Measurements from ENCODE around the gene FGF14. TPM values are rescaled to one million over a fixed set of nuclear protein-coding genes. Genes with fewer than 3 reads are reported as not detected.
"Not testable (repeated sequence)": the region's sequence is repeated elsewhere in the genome, so short reads cannot be mapped to it uniquely, and the experiment has no call there.

The FGF14 gene
- total RNA-seq, 1 experiment from 2014 or later: 0.12 TPM

DNA sequence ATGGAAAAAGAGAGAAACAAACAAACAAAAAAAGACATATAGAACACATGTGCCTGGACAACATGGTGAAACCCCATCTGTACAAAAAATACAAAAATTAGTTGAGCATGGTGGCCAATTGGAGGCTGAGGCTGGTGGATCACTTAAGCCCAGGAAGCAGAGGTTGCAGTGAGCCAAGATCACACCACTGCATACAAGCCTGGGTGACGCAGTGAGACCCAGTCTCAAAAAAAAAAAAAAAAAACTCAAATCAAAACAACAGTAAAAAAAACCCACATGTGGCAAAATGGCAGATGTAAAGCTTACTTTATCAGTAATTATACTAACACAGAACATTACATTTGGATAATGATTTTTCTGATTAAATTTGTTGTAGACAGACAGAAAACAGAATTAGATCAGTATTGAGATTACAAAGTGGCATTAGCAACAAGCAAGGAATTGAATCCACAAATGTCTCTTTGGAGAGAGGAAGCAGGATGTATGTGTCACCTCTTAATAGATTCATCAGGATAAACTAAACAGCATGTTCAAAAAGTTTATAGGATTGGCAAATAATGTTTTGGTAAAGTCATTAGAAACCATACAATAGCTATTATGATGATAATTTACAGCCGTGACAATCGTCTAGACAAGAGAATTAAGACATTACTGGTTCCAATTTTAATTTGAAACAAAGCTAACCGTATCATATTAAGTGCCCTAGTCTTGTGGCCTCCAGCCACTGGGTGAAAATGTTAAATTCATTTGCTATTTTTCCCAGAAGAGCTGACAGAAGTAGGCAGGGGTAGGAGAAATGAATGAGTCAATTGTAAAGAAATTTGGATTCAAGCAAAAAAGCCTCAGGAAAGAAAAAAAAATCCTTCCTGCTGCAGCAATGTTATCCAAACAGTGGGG, 206.0 kb downstream of the FGF14 start:
- DNase-seq (ENCODE audit: low read depth): peak; percentile 85

DNA sequence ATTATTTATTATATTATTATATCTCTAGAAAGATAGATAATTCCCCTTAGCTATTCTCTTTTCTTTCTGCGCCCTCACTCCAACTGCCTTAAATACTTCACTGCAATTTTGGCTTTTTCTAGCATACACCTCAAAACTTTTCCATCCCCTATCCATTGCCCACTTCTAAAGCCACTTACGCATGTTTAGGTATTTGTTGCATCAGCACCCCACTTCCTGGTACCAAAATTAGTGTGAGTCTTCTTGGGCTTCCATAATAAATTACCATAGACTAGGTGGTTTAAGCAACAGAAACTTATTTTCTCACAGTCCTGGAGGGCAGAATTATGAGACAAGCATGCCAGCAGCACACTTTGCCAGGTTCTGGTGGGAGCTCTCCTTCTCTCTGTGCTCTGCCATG, 209.0 kb downstream of the FGF14 start:
- peak; percentile 24 for DNase-seq (ENCODE audit: low read depth)

DNA sequence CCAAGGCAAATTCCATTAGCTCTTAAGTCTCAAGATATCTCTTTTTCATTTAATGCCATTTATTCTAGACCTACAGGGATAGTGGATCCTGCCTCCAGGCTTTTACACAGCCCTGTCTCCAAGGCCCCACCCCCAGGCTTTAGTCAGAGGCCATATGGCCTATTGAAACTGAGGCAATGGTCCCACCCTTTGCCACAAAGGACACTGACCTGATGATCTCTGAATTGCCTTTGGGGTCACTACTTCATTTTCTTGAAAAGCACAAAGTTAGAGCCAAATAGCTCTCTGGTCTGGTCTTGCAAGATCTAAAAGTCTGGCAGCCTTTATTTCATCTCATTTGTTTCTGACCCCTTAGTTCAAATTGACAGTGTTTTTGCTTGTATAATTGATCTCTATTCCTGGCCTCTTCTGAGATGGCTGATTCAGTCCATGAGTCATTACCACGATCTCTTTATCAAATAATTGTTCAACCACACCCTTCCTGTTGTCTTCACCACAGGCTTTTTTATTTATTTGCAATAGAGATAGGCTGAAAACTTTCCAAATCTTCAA, 209.8 kb downstream of the FGF14 start:
- peak; percentile 94 for DNase-seq (ENCODE audit: low read depth)

DNA sequence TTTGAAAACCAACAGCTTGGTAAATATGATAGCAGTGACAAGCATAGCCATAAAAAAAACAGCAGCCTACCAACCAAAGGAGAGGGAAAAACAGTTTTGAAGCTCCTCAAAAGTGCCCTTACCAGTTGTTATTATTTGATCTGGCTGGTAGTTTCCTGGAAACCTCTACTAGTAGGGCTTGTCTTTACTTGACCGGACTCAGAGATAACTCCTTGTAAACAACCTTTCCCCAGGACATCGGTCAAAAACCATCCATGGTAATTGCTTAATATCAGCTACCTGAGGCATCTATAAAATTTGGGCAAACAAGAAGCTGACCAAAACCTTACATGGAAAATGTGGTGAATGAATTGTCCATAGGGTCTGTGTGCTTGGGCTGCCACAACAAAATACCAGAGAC, 210.9 kb downstream of the FGF14 start:
- no peak for DNase-seq (ENCODE audit: low read depth)

DNA sequence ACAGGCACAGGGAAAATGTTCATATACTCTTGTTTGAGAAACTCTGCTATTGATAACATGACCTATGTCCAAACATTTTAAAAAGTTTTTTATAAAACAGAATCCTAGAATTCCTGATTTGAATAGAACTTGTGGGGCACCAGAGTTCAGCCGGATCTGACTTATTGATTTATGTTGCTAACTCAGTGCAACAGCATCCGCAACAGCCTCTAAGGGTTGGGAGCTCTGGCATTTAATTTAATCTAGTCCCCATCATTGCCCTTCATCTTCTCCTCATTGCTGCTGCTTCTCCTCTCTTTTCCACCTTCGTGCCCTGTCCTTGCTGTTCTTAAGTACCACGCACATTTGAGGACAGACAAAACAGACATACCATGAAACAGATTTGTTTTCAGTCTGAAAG, 214.5 kb downstream of the FGF14 start:
- no peak for DNase-seq (ENCODE audit: low read depth)

DNA sequence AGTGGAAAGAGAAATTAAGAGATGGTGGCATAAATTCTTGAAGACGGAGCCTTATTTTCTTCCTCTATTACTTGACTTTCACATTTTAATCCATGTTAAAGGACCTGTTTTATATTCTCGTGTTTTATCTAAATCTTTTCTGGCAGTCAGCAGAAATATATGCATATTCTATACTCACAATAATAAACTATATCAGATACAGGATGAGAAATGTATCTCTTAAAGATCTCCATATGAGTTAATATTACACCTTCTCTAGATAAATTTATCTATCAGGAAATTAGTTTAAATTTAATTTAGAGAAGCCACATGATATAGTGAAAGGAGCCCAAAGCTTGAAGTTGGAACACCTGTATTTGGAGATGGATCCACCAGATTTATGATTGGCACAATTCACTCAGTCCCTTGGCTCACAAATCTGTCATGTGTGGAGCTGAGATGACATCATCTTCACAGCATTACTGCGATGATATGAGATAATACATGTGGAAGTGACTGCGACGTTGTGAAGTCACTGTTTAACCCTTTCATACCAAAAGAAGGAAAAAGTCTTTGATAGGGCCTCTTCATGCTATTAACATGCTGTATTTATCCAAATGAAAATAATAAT, 216.4 kb downstream of the FGF14 start:
- no peak for DNase-seq (ENCODE audit: low read depth)

DNA sequence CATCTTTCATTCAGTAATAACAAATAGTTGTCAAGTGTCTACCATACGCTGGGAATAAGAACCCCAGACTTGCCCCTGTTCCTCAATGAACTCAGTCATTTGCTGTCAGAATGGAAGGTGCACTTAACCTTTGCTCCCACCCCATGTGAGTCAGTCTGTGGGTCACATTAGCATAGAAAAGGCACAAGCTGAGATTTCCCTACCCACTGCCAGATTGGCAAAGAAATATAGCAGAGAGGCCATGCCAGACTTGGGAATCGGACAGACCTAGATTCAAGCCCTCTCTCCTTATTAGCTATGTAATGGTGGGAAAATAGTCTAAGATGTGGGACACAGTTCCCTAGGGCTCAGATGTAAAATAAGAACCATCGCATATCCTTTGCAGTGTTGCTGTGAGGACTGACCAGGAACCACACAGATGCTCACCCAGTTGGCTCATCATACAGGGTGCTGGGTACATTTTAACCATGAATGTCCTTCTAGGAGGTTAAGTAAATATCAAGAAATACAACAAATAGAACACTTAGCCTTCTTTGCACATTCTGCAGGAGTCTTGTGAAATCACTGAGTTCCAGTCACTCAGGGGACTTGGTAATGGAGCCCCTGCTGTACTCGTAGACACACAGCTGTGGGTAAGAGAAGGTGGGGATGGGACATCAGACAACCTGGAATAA, 218.2 kb downstream of the FGF14 start:
- DNase-seq (ENCODE audit: low read depth): no peak

DNA sequence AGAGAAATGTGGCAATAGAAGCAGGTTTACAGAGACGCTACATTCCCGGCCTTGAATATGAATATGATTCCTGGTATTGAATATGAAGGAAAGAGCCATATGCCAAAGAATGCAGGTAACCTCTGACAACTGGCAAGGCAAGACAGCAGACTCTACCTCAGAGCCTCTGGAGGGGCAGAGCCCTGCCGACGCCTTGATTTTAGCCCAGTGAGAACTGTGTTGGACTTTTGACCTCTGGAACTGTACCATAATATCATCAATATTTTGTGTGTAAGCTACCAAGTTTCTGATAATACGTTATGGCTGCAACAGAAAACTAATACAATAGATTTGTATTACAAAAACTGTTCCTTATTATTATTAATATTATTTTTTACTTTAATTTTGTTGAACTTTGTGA, 219.7 kb downstream of the FGF14 start:
- DNase-seq (ENCODE audit: low read depth): no peak

DNA sequence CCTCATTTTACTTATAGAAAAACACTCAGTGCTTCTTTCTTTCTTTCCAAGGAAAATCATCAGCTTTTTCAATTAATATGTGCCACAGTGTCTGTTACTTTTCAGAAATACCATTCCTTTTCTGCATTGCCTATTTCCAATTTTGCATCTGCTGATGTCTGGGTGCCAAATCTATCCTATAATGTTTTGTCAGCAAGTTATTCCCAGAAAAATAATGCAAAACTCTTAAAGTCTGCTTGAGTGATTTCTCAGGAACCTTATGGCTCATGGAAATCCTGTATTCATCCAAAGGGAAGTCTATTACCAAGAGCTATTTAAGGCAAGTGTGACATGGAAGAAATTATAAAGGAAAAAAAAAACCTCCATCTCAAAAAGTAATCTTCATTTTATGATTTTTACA, 224.4 kb downstream of the FGF14 start:
- DNase-seq (ENCODE audit: low read depth): no peak

DNA sequence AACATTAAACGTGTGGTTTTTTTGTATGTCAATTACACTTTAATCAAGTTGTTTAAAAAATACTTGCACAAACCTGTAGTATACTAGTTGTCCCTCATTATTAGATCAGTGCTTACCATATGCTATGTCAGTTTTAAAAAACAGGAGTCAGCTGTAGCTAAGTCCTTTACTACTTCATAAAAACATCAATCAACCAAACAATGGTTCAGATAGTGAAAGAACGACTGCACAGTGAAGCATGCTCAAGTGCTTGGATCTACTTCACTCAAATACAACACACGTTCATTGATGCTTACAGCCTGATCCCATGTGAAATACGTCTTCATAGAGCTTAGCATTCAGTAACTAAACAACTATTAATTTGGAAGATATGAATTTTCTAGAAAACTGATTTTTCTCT, 225.0 kb downstream of the FGF14 start:
- DNase-seq (ENCODE audit: low read depth): no peak

DNA sequence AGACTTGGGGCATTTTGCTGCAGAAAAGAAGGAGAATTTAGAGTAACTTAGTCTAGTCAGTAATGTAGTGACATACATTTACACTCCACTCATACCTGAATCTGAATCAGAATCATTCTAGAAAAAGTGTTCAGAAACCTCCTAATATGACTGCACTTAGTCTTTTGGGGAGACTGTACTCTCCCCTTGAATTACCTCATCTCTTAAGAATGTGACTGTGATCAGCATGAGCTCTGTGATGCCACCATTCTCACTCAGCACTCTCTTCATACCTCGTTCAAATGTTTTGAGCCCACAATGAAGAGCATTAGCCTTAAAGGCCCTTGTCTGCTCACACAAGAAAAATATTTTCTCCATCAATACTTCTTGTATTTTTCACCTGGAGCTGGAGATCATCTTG, 229.4 kb downstream of the FGF14 start:
- no peak for DNase-seq (ENCODE audit: low read depth)

DNA sequence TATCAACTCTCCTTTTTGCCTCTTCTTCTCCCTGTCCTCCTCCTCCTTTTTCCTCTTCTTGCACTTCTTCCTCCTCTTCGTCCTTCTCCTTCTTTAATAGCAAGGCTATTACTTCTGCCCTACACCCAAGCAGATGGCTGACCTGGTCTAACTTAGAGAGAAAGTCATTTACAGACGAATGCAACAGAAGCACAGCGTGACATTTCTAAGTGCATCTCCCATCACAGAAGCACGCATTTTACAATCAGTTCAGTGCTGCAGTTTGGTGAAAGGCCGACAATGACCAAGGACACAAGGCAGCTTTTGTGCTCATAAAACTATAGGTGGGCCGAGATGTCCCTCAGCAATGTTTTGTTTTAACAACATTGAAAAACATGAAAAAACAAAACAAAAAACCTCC, 231.5 kb downstream of the FGF14 start:
- DNase-seq (ENCODE audit: low read depth): no peak

DNA sequence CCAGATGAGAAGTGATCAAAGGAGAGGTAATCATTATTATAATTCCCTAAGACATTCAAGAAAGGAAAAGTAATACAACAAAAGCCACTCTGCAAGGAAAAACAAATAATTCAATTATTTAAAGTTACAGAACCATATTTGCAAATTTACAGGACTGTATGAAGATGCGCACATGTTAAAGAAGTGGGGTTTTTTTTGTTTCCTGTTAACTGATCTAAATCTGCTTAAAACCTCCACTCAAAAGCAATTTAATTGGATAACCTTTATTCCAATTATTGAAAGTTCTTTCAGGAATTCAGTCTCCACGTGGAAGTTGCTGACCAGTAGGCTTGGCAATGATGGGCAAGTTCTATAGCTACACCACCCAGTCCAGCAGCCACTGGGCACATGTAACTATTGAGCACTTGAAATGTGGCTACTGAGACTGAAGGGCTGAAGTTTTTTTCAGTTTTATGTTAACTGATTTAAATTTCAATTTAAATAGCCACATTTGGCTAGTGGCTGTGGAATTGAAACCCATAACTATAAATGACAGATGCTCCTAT, 232.3 kb downstream of the FGF14 start:
- DNase-seq (ENCODE audit: low read depth): no peak

DNA sequence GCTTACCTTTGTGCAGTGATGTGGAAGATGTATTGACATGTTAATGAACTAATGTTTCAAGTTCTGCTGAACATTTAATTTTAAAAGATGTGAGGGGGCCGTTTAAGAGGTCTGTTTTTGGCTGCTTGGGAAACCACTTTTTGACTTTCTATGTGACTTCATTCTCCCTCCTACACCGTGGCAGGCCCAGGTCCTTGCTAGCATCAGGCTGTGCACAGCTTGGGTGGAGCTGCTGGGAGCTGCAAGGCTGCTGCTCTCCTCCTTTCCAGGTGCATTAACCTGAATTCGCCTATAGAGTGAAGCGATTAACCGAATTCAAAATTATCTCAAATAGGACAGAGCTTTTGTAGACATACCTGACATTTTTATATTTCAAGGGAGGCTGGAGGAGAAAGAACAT, 249.1 kb downstream of the FGF14 start:
- DNase-seq (ENCODE audit: low read depth): no peak

DNA sequence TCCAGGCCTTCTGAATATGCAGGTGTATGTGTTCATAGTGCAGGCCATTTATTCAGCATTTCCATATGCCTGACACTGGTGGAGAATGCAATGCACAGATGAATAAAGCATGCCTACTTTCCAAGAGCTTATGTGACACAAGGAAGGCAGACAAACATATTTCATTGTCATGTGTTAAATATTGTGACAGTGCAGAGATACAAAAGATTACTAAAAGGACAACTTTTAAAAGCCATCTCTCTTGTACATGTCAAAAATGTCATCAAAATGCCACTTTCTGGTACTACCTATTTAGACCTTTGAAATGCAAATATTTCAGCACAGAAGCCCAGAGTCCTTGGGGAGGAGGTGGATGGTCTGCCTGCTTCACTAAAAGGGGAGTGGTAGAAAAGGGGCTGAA, 254.5 kb downstream of the FGF14 start:
- no peak for DNase-seq (ENCODE audit: low read depth)

DNA sequence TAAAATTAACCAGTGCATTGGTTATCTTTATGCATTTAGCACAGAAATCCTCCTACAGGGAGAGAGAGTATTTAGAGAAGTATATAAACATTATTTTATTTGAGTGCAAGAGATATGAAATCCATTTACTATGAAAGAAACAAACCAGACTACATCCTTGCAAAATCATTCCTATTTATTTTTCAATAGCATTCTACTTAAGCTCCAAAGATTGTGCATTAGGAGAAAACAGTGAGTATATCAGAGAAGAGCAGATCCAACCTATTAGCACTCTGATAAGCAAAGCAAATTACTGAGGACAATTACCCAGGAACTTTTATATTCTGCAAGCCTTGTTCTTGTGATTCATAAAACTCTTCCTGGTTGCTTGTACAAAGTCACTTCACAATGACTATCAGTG, 256.1 kb downstream of the FGF14 start:
- DNase-seq (ENCODE audit: low read depth): no peak

DNA sequence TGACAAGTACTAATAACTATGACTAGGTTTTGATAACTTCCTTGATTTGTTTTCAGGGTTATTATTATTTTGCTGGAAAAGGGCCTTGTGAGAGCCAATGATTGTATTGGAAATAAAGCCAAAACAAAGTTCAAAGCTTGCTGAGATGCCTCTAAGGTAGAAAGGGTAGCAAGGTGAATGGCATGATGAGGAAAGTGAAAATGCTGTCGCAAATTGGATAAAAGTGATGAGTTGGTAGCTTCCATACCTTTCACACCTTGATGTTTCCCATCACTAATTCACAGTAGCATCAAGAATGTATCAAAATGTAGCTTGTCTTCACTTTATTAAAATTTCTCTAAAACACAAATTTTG, 259.4 kb downstream of the FGF14 start:
- DNase-seq (ENCODE audit: low read depth): no peak

DNA sequence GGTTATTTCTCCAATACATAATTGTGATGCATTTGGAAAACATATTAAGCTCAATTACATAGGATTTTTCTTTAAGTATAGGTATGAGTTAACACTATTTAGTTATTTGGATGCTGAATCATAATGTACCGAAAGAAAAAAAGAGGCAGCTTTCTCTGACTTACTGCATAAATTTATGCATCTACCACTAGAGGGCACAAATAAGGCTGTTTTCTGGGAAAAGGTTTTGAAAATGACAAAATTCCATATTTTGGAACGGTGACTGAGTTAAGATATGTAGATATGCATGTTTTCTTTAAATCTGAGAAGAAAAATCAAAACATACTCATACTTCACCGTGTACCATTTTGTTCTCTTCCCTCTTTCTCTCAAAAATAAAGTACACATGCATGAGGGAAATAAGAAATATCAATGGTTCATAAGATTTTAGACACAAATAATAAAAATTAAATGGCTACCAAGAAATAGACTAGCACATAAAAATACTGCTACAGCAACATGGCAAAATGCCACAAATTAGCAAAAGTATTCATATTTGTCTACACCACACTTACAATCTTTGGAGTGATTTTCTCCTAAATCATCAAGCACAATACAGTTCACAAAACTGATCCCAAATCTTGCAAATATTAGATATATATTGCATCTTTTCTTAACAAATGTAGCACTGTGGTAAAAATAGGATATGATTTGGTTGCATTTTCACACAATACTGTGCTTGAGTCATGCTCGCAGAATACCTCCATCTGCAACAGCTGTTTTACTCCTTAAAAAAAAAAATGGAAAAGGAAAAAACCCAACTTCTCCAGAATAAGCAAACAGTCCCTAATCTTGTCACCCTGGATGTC, 260.0 kb downstream of the FGF14 start:
- DNase-seq (ENCODE audit: low read depth): peak; percentile 38

DNA sequence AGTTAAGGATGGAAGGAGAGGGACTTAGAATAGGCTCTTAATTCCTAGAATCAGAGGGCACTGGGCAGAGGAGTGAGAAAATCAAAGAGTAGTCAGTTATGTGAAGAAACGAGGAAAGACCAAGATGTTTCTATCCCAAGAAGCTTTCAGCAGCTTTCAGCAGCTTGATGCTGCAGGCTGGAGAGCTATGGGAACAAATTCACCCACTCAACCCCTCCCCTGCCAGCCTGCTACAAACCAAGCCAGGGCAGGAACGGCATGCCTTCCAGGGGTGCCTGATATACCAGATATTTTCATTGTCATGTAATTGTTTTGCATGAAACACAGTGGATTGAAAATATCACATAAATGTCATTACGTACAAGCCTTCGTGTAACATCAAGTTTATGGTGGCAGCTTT, 262.2 kb downstream of the FGF14 start:
- DNase-seq (ENCODE audit: low read depth): no peak

DNA sequence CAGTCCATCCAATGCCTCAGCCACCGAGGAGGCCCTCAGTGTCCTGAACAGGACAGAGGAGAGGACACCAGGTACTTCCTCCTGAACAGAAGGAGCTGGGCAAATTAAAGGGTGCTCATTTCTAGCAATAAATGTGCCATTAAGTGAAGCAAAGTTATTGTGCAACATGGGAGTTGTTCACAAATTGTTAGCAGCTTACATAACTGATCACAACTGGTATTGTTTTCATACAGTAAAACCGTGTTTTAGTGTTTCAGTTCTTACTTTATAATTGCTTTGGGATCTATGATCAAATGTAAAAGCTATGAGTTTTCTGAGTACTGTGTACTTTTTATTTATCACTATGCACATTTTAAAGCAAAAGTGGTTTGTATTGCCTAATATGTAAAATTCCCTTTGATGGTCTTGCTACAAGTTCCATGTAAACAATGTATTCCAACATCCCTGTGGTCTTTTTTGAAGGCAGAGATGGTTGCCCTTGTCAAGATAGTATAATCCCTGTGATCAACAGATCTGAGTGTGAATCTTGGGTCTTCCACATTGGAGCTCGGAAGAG, 263.1 kb downstream of the FGF14 start:
- no peak for DNase-seq (ENCODE audit: low read depth)

DNA sequence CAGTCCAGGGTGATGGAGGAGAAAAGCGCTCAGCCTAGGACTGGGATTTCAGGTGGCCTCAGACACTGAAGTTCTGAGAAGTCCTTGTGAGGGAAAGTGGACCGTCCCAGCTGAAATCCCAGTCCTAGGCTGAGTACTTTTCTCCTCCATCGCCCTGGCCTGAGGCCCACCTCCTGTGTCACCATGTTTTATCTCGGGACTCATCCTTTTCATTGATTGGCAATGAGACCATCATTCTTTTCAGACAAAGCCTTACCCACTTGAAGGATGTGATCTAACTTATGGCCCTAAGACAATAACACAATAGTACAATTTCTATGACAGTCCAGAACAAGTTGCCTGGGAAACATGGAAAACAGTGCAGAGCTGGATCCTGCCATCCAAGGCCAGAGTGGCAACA, 263.9 kb downstream of the FGF14 start:
- DNase-seq (ENCODE audit: low read depth): not testable (repeated sequence)
